GM21825 (cell line): ENCODE measurements around the gene DUSP2.
"Not testable (repeated sequence)": the region's sequence is repeated elsewhere in the genome, so short reads cannot be mapped to it uniquely, and the experiment has no call there.

Experiments used
- ATAC-seq: cut with Tn5 transposase; IDR thresholded peaks from one replicate; pipeline ENCODE4 v1.9.1; 2021; ENCODE audit warnings: mild to moderate bottlenecking, moderate library complexity; ENCODE audit not compliant: unreplicated experiment

The DUSP2 gene

GRCh38 chr2:96148410-96149217 is 3.4 kb upstream of the DUSP2 start:
- peak; percentile 39 for ATAC-seq

- ATAC-seq: no peak
These were observed 2.5 kb upstream of the DUSP2 start for GRCh38 chr2:96147593-96148201.

- no peak for ATAC-seq
These were observed 1.8 kb upstream of the DUSP2 start for GRCh38 chr2:96146881-96147592.

- ATAC-seq: peak; percentile 26
These were observed 1.1 kb upstream of the DUSP2 start for GRCh38 chr2:96146153-96146880.

DNA sequence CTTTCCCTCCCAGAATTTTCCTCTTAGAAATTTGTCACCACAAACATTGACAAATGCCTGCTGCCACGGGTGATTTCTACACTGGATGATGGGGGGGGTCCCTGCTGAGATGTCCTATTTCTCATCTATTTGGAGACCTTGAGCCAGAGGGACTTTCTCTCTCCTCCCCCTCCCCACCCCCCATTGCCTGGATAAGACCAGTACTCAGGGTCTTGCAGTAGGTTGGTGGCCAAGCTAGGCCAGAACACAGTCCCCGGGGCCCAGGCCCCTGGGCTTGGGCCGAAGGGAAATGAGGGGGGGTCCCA is 560 bp upstream of the DUSP2 start:
- no peak for ATAC-seq

DNA sequence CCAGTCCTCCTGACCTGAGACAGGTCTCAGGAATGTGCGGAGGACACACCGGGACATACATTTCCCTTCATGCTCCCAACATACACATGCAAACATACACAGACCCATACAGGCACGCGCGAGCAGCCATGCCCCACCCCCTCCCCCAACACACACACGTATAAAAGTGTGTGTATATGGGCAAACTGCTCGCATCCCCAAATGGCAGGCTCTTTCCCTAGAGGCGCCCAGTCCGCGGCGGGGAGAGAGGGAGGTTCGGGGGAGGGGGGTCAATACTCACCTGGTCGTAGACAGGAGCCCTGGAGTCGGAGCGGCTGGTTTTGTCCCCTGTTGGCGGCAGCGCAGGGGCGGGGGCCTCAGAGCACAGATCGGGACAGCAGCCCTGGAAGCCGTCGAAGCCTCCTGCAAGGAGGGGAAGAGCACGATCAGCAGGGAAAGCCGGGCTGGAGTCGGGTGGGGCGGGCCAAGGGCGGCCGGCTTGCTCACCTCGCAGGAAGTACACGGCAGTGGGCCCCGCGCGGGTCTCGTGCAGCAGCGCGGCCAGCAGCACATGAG is 682 bp downstream of the DUSP2 start:
- ATAC-seq: no peak

GRCh38 chr2:96143848-96144480 is 1.3 kb downstream of the DUSP2 start:
- no peak for ATAC-seq

DNA sequence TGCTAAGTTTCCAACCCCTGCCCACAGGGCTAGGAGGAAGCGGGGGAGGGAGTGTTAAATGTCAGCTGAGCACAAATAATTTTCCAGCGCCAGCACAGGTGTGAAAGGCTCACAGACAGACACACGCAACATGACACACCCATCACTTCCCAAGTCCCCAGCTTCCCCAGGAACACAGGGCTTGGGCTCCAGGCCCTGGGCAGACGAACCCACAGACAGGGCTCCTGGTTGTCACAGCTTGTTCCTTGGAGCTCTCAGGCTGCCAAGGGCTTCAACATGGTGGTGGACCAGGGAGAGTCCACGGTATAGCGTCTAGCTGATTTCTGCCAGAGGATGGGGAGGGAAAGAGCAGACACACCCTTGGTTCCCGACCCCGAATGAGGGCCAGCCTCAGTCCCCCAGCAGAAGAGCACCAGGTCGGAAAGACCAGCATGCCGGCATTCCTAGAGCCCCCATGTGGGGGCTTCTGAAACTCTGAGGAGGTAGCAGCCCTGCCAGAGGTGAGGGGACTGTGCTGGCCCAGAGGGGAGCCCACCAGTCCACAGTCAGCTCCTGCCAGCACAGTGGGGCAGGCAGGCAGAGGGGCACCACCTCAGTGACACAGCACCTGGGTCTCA is 1.9 kb downstream of the DUSP2 start:
- no peak for ATAC-seq

- ATAC-seq: no peak
These were observed 2.8 kb downstream of the DUSP2 start for GRCh38 chr2:96142217-96143113.

- ATAC-seq: not testable (repeated sequence)
These were observed 3.6 kb downstream of the DUSP2 start for GRCh38 chr2:96141624-96141967.

DNA sequence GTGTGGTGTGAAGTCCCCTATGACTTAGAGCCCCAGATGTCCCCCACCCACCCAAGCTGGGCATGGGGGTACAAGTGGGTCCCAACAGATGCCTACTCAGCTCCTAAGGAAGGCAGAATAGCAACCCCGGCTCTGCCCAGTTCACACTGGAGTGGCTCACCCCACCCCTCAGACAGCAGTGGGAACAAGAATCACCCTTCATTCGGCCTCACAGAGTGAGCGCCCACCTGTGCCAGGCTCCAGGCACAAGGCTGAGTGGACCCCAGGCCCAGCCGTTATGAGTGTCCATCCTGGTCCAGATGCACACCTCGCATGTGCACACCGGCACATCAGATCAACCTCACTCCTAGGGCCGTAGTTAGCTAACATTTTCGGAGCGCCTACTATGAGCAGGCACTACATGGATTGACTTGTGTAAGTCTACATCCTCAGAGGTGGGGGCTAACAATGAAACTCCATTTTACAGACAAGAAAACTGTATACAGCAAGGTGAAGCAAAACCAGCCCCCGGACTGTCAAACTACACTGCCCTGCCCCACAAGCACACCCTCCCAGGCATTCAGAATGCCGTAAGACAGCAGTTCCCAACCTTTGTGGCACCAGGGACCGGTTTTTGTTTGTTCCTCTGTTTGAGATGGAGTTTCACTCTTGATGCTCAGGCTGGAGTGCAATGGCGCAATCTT is 4.2 kb downstream of the DUSP2 start:
- no peak for ATAC-seq

DNA sequence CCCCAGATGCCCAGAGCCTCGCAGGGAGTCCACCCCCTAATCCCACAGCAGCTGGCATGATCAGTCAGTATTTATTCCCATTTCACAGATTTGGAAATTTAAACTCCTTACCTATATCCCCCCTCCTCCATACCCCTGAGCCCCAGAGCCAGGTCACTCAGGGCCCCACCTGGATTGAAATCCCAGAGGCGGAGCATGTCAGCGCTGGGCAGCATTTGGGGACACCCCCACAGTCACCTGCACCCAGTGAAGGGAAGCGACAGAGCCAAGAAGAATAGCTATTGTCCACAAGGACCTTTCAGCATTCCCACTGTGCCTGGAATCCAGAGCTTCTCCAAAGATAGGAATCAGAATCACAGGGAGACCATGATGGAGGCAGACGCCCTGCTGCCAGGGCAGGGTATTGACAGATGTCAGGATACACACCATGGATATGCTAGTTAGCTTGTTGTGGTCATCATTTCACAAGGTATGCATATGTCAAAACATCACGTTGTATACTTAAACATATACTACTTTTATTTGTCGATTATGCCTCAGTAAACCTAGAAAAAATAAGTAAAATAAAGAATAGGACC is 6.0 kb downstream of the DUSP2 start:
- no peak for ATAC-seq

DNA sequence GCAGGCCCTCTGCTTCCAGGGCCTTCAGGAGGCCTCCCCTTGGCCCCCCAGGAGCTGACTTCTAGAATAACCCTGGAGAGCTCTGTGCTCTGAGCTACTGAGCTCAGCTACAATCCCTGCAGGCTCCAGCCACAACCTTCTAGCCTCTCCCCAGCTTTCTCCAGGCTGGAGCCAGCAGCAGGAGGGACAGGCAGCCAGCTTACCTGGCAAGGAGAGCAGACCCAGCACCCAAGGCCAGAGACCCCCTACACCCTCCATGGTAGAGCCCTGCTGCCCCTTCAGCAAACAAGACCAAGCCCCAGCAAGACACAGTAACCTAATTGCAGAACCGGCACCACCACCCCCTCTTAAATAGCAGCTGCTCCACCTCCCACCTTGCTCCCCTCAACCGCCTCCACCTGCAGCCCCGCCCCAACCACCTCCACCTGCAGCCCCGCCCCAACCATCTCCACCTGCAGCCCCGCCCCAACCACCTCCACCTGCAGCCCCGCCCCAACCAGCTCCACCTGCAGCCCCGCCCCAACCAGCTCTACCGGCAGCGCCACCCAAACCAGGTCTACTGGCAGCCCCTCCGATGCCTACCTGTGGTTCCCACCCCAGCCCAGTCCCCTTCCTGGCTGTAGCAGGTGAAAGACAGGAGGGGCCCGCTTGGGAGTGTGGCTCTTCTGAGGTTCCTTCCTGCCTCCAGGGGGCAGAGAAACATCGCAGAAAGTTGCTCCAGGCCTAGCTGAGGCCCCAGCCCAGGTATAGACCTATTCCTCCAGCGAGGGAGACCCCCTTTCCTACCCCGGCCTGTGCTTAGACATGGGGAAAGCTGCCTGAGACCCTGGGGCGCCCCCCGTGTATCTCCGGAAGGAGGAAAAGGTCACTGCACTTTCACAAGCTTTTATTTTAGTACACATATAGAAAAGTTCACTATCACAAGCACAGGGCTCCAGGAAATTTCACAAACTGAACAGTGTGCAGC is 6.8 kb downstream of the DUSP2 start, which contains the start of gene ASTL:
ASTL (minus strand) TSS at position 324 of the 967 bp plus-strand sequence; CDS start at position 258, 66 bp downstream.
- peak; percentile 28 for ATAC-seq

GRCh38 chr2:96137321-96138178 is 7.7 kb downstream of the DUSP2 start:
- no peak for ATAC-seq

- ATAC-seq: no peak
These were observed 9.0 kb downstream of the DUSP2 start for GRCh38 chr2:96136129-96136720.

DNA sequence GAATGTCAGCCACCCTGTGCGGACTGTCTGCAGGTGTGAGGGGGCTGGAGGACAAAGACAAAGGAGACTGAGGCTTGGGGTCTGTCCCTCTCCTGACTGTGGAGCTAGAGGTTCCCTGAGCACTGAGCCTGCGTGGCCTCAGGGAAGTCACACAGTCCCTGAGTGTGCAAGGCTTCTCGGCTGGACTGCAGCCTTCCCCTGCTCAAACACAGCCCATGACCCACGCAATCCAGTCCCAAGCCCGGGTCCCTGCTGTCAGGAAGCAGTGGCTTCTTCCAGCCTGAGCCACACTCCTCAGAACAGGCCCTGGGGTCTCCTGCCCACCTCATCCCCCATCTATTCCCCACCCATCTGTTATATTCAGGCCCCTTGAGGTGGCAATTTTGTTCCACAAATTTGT is 9.6 kb downstream of the DUSP2 start:
- no peak for ATAC-seq
